Measurements from ENCODE around the gene NAA10.
A peak's percentile ranks its signal among the peaks of the same experiment; 100 is the strongest.

Gene NAA10

GRCh38 chrX:153967536-153968224, 32.8 kb upstream of the NAA10 start:
- DNase-seq, result no peak

- DNase-seq, result peak in 2 of 51 donors; percentile 17 to 23
These were observed 32.2 kb upstream of the NAA10 start for GRCh38 chrX:153966841-153967535.

- peak in 10 of 51 donors; percentile 10 to 29 (median 20) for DNase-seq
These were observed 31.4 kb upstream of the NAA10 start for GRCh38 chrX:153966283-153966688.

GRCh38 chrX:153965406-153965805, 30.6 kb upstream of the NAA10 start:
- DNase-seq, result no peak

- DNase-seq, result no peak
These were observed 29.3 kb upstream of the NAA10 start for GRCh38 chrX:153964105-153964504.

GRCh38 chrX:153963546-153963945, 28.7 kb upstream of the NAA10 start:
- DNase-seq, result peak in 3 of 51 donors; percentile 9 to 12 (median 11)

- no peak for DNase-seq
These were observed 26.5 kb upstream of the NAA10 start for GRCh38 chrX:153961292-153961691.

- DNase-seq, result no peak
These were observed 25.9 kb upstream of the NAA10 start for GRCh38 chrX:153960786-153961185.

GRCh38 chrX:153960077-153960476, 25.2 kb upstream of the NAA10 start:
- no peak for DNase-seq

- no peak for DNase-seq
These were observed 24.8 kb upstream of the NAA10 start for GRCh38 chrX:153959649-153960048.

- no peak for DNase-seq
These were observed 23.8 kb upstream of the NAA10 start for GRCh38 chrX:153958605-153959004.

- DNase-seq, result no peak
These were observed 22.4 kb upstream of the NAA10 start for GRCh38 chrX:153957224-153957623.

GRCh38 chrX:153956044-153956907, 21.4 kb upstream of the NAA10 start:
- DNase-seq, result no peak

GRCh38 chrX:153955228-153955732, 20.4 kb upstream of the NAA10 start:
- DNase-seq, result no peak

- DNase-seq, result no peak
These were observed 19.9 kb upstream of the NAA10 start for GRCh38 chrX:153954558-153955227.

- DNase-seq, result no peak
These were observed 19.2 kb upstream of the NAA10 start for GRCh38 chrX:153953892-153954557.

- DNase-seq, result peak in 39 of 51 donors; percentile 4 to 69 (median 36)
These were observed 18.5 kb upstream of the NAA10 start for GRCh38 chrX:153953342-153953830.

GRCh38 chrX:153952373-153953026, 17.7 kb upstream of the NAA10 start:
- no peak for DNase-seq

GRCh38 chrX:153951683-153952372, 17.0 kb upstream of the NAA10 start:
- no peak for DNase-seq
